ENCODE data around the gene ZAR1L. TPM values are rescaled to one million over a fixed set of nuclear protein-coding genes. Genes with fewer than 3 reads are reported as not detected.

ZAR1L gene
- total and polyA plus RNA-seq, 2 experiments from 2014 or later, result 0.31 to 0.56 TPM

GRCh38 chr13:32299893-32300292, 15.3 kb downstream of the ZAR1L start:
- no peak for ATAC-seq
- Histone ChIP-seq H3F3A (replicated peaks; ENCODE audit: low read depth) (no peaks in the 10 kb centered on the region), H3K4me2 (no peak overlapping the region), H4K20me1 (replicated peaks; ENCODE audit: insufficient read depth) (no peaks in the 10 kb centered on the region), H3K4me3 (no peak overlapping the region), H3K36me3 (ENCODE audit: insufficient read depth) (no peaks in the 10 kb centered on the region), H3K27me3 (ENCODE audit: insufficient read depth) (no peaks in the 10 kb centered on the region), H3K27ac (ENCODE audit: low read depth) (no peak overlapping the region), H3K9me2 (ENCODE audit: insufficient read depth) (no peaks in the 10 kb centered on the region), H3K79me2 (replicated peaks; ENCODE audit: insufficient read depth) (no peaks in the 10 kb centered on the region), H3K4me1 (ENCODE audit: insufficient read depth) (no peaks in the 10 kb centered on the region), H2AFZ (peak overlapping the region; percentile 74; the same call in 1 of the 2 replicates)
- TF ChIP-seq NANOG (IDR thresholded peaks at IDR 0.05; ENCODE audit: borderline replicate concordance) (no peak), ETS1 (IDR thresholded peaks at IDR 0.05) (no peak), ZNF462 (CRISPR knock-in tag; IDR thresholded peaks at IDR 0.05) (no peak), REST (IDR thresholded peaks at IDR 0.05; ENCODE audit: unreplicated experiment) (no peak), ZNF331 (CRISPR knock-in tag; IDR thresholded peaks at IDR 0.05; ENCODE audit: low read depth) (no peak), ZNF114 (CRISPR knock-in tag; IDR thresholded peaks at IDR 0.05) (no peak), STAT1 (IDR thresholded peaks at IDR 0.05; ENCODE audit: unreplicated experiment) (no peak)
- DNase-seq (ENCODE audit: low spot score), result no peak
- no peaks in the 10 kb centered on the region for H3K4me1 Mint-ChIP-seq
- no peaks in the 10 kb centered on the region for H3K9me3 Mint-ChIP-seq
- H3K4me3 Mint-ChIP-seq, result no peak overlapping the region
- H3K27ac Mint-ChIP-seq, result no peak overlapping the region
- H3K27me3 Mint-ChIP-seq (ENCODE audit: insufficient read depth, low read depth, poor library complexity), result no peaks in the 10 kb centered on the region
- H3K36me3 Mint-ChIP-seq (ENCODE audit: low read depth), result no peaks in the 10 kb centered on the region
